Ovary (tissue), 9 donors: Measurements from ENCODE around the gene NPC2. TPM values are rescaled to one million over a fixed set of nuclear protein-coding genes. Genes with fewer than 3 reads are reported as not detected.

Experiments
- DNase-seq, 5 donors: peaks; one replicate each; pipeline ENCODE4 v3.0.0-alpha.2; 2019 to 2020
- H3K27ac ChIP-seq, 2 donors: fragments of 200-600 bp; one replicate each; pipeline versions ENCODE4 v1.5.1 to v1.8.0; 2019 to 2022
- H3K27me3 ChIP-seq: fragments of 200-600 bp; one replicate; pipeline ENCODE4 v1.8.0; 2022
- H3K36me3 ChIP-seq: fragments of 200-600 bp; sonication (generic); one replicate; pipeline ENCODE4 v1.5.1; 2019
- H3K4me1 ChIP-seq: one replicate; pipeline ENCODE4 v1.8.1; 2013; ENCODE audit warnings: mild to moderate bottlenecking, moderate library complexity; ENCODE audit not compliant: insufficient read depth
- H3K4me3 ChIP-seq: fragments of 200-600 bp; sonication (generic); one replicate; pipeline ENCODE4 v1.5.1; 2017
- H3K9me3 ChIP-seq, 2 donors: fragments of 200-600 bp in 1 of 2; sonication (generic) in 1 of 2; one replicate each; pipeline versions ENCODE4 v1.5.1 to v1.8.1; 2013 to 2019; ENCODE audit warnings: mild to moderate bottlenecking in 1 of 2, moderate library complexity in 1 of 2
- EP300 ChIP-seq: sonication (generic); formaldehyde crosslinking; IDR thresholded peaks from one replicate; pipeline ENCODE4 v1.6.1; 2017; ENCODE audit warnings: antibody characterized with exemption
- POLR2A ChIP-seq: fragments of 450-650 bp; IDR thresholded peaks from one replicate; pipeline ENCODE4 v1.6.1; 2017; ENCODE audit warnings: antibody characterized with exemption, mild to moderate bottlenecking, moderate library complexity
- WGBS, 3 donors: extraction: QIAGEN DNeasy Blood & Tissue Kit in 1 of 3; methylation state at CpG; one replicate each; pipeline versions ENCODE4 v1.1.5 to v1.1.7; 2013 to 2017; 5-methylcytosine and 5-hydroxymethylcytosine counted together
- intact Hi-C, 4 donors: fragments of 100-400 bp; cut with DNase I; formaldehyde crosslinking; loops; one replicate each; pipeline versions ENCODE4 v1.11.0 to v1.15.1; 2022 to 2023
- polyA plus RNA-seq, 2 donors: library from polyadenylated mRNA; stranded (reverse); fragments of 200-250 nt in 1 of 2; fragments of 350-450 nt in 1 of 2; fragmentation: Illumina TruSeq in 1 of 2; extraction: RNeasy Lipid Tissue Mini Kit (QIAGEN cat#74804) in 1 of 2; gene quantifications; one replicate each; pipeline ENCODE4 v1.2.3, GENCODE V29; 2013 to 2014
- total RNA-seq, 7 donors: library from RNA; depleted of rRNA in 2 of 7; stranded (reverse); fragments of >200 nt in 2 of 7; fragmentation: NEBNext Ultra II Directional in 3 of 7; extraction: Animal tissue kit (Norgen Biotek cat#: 25700) in 3 of 7; gene quantifications; one replicate each; pipeline versions ENCODE4 v1.1.0 to v1.2.4, GENCODE V29; 2016 to 2023
- TF ChIP-seq, protein P1 (sequence below), 3 donors: fragments of 450-650 bp in 2 of 3; fragments of 200-600 bp in 1 of 3; IDR thresholded peaks; one replicate each; pipeline versions ENCODE4 v1.5.1 to v1.8.0; 2016 to 2022; ENCODE audit warnings: antibody characterized with exemption in 3 of 3, mild to moderate bottlenecking in 1 of 3
- donor health status: DM: no; HTN: no; CAD: no; lungs with moderate emphysema.
- donor health status: DM: no; HTN: no; CAD: no.
- donor health status: Bipolar disorder and iron deficiency.
- donor health status: DM: yes; HTN: yes; CAD: no.
- donor health status: DM: no; HTN: no; CAD: no.
- donor health status: DM: yes; HTN: yes; CAD: no.

NPC2 gene
- total and polyA plus RNA-seq, 9 donors = 175 to 506 (median 243) TPM

DNA sequence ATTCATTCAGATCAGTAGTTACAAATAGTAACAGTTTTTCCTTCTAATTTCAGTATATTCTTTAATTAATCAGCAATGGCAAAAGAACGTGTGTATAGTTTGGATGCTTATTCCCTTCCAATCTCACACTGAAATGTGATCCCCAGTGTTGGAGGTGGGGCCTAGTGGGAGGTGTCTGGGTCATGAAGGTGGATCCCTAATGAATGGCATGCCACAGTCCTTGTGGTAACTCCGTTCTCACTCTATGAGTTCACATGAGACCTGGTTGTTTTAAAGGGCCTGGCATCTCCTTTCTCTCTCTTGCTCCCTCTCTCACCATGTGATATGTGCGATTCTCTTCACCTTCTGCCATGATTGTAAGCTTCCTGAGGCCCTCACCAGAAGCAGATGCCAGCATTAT lies 48.2 kb downstream of the NPC2 start:
- 12 to 32% (median 31%) methylated on average over 3 of the region's 3 CpGs for WGBS, 3 donors
- TF ChIP-seq POLR2A (no peak), EP300 (no peak)
- TF ChIP-seq, protein P1, sequence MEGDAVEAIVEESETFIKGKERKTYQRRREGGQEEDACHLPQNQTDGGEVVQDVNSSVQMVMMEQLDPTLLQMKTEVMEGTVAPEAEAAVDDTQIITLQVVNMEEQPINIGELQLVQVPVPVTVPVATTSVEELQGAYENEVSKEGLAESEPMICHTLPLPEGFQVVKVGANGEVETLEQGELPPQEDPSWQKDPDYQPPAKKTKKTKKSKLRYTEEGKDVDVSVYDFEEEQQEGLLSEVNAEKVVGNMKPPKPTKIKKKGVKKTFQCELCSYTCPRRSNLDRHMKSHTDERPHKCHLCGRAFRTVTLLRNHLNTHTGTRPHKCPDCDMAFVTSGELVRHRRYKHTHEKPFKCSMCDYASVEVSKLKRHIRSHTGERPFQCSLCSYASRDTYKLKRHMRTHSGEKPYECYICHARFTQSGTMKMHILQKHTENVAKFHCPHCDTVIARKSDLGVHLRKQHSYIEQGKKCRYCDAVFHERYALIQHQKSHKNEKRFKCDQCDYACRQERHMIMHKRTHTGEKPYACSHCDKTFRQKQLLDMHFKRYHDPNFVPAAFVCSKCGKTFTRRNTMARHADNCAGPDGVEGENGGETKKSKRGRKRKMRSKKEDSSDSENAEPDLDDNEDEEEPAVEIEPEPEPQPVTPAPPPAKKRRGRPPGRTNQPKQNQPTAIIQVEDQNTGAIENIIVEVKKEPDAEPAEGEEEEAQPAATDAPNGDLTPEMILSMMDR (IDR thresholded peaks at IDR 0.05) = no peak
- no peak for DNase-seq

DNA sequence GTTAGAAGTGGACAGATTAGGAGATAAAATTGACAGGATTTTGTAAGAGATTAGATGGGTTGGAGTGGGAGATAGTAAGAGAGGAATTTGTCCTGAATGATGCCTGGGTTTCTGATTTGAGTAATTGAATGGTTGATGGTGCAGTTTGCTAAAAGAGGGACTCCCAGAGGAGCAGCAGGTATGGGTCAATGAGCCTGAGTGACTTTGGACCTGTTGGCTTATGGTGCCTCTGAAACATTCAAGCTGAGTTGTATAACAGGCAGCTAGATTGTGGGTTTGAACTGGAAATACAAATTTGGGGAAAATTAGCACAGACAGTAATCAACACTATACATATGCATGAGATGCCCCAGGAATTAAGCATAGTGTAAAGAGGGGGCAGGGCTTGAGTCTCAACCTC lies 50.3 kb downstream of the NPC2 start:
- Histone ChIP-seq H3K36me3 (no peaks in the 10 kb centered on the region), H3K27me3 (no peaks in the 10 kb centered on the region), H3K9me3 (no peaks in the 10 kb centered on the region), H3K4me1 (no peaks in the 10 kb centered on the region), H3K27ac (no peak overlapping the region), H3K4me3 (no peak overlapping the region)
- no peak for TF ChIP-seq EP300
- TF ChIP-seq, protein P1 (IDR thresholded peaks at IDR 0.05) = no peak
- TF ChIP-seq POLR2A = no peak
- DNase-seq = no peak
- intact Hi-C loops = no loop called here

More for the DNA sequence above, 48.2 kb downstream of the NPC2 start:
- intact Hi-C loops = no loop called here
- no peak overlapping the region for H3K4me3 ChIP-seq
- H3K27me3 ChIP-seq = no peaks in the 10 kb centered on the region
- H3K27ac ChIP-seq = no peak overlapping the region
- H3K4me1 ChIP-seq = no peaks in the 10 kb centered on the region
- H3K9me3 ChIP-seq = no peaks in the 10 kb centered on the region
- H3K36me3 ChIP-seq = no peaks in the 10 kb centered on the region

DNA sequence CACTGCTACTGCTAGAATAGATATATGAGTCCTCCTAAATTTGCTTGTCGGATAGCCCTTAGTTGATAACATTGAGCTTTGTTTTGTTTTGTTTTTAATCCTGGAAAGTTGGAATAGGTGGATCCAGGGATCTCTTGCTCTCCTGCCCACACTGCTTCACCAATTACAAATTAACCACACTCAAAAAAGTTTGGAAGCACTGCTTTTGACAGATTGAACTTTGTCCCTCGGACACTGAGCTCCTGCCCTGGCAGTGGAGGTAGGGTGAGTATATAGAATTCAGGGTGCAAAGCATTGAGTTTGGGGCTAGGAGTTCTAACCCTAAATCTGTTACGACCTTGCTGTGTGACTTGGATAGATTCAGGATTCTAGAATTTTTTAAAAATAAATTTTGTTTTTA lies 52.0 kb downstream of the NPC2 start:
- Histone ChIP-seq H3K9me3 (no peaks in the 10 kb centered on the region), H3K27ac (no peak overlapping the region), H3K27me3 (no peaks in the 10 kb centered on the region), H3K4me3 (no peak overlapping the region), H3K4me1 (no peaks in the 10 kb centered on the region), H3K36me3 (no peaks in the 10 kb centered on the region)
- intact Hi-C loops = no loop called here
- 72 to 82% (median 72%) methylated on average over 3 of the region's 3 CpGs for WGBS, 3 donors
- TF ChIP-seq EP300 = no peak
- no peak for TF ChIP-seq POLR2A
- TF ChIP-seq, protein P1 (IDR thresholded peaks at IDR 0.05) = no peak
- no peak for DNase-seq

DNA sequence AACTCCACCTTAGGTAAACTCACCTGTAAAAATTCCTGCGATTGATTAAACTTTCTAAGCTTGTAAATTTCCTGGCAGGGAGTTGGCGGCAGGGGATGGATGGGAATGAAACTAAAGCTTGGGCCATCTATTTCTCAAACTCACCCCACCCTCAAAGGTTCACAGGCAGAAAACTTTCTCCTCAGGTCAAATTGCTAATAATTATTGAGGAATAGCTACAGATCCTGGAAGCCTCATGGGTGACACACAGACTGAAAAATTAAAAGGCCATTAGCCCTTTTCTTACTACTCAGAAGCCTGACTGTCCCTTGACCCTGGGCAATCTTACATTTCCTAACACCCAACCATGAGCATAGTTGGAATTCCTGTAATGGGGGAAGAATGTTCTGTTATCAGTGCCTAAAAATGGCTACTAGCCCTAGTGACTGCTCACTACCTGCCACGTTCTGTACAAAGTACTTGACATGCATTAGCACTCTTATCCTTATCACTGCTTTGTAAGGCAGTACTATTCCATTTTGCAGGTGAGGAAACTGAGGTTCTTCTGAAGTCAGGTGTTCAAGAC lies 54.7 kb downstream of the NPC2 start:
- no peaks in the 10 kb centered on the region for H3K4me1 ChIP-seq
- H3K4me3 ChIP-seq = no peak overlapping the region
- TF ChIP-seq EP300 (no peak), POLR2A (no peak)
- TF ChIP-seq, protein P1 (IDR thresholded peaks at IDR 0.05) = no peak
- H3K9me3 ChIP-seq = no peaks in the 10 kb centered on the region
- WGBS, 3 donors = 60 to 68% (median 63%) methylated on average over 3 of the region's 3 CpGs
- H3K27ac ChIP-seq = no peak overlapping the region
- no peaks in the 10 kb centered on the region for H3K36me3 ChIP-seq
- intact Hi-C loops = no loop called here
- DNase-seq = no peak
- H3K27me3 ChIP-seq = no peaks in the 10 kb centered on the region
